Caco-2 (cell line): ENCODE measurements around the gene GPR3. TPM values are rescaled to one million over a fixed set of nuclear protein-coding genes. Genes with fewer than 3 reads are reported as not detected.

Experiments used
- BruUV-seq: library from RNA; stranded (reverse); fragments of 400-500 nt; replicated peaks from 2 replicates; lab custom pipeline; 2021; lab: Mats Ljungman, UMichigan
- CTCF ChIA-PET: fragments of 300-600 bp; sonication (Branson Sonifier 250); formaldehyde crosslinking; loops from one replicate; lab custom pipeline; 2022; ENCODE audit warnings: antibody characterized with exemption; lab: Charles Lee
- POLR2A ChIA-PET: fragments of 300-600 bp; sonication (Branson Sonifier 250); formaldehyde crosslinking; loops from one replicate; lab custom pipeline; 2022; ENCODE audit warnings: antibody characterized with exemption; lab: Charles Lee
- DNase-seq, 2 experiments: peaks; one replicate each; pipeline versions ENCODE4 v3.0.0 to v3.0.0-alpha.2; 2020 to 2022
- H3K27me3 ChIP-seq: replicated peaks from 2 replicates; pipeline ENCODE4 v1.6.0; 2011; ENCODE audit warnings: low read length; ENCODE audit not compliant: control insufficient read depth, insufficient read depth
- H3K36me3 ChIP-seq: 2 replicates; pipeline ENCODE4 v1.5.1; 2011; ENCODE audit warnings: low read length; ENCODE audit not compliant: control insufficient read depth, insufficient read depth
- H3K4me1 ChIP-seq: fragments of 250-450 bp; sonication (Bioruptor Pico); 2 replicates; pipeline ENCODE4 v1.5.1; 2020; ENCODE audit warnings: mild to moderate bottlenecking
- H3K4me3 ChIP-seq: 2 replicates; pipeline ENCODE4 v1.5.1; 2011; ENCODE audit warnings: low read depth, mild to moderate bottlenecking, control low read depth, low read length
- H3K9me3 ChIP-seq: fragments of 250-450 bp; sonication (Bioruptor Pico); 2 replicates; pipeline ENCODE4 v1.5.1; 2020; ENCODE audit warnings: mild to moderate bottlenecking, moderate library complexity
- H3K27ac Mint-ChIP-seq: one replicate; pipeline ENCODE4 v1.8.0; 2022; ENCODE audit warnings: mixed read lengths; ENCODE audit not compliant: unreplicated experiment
- H3K27me3 Mint-ChIP-seq: one replicate; pipeline ENCODE4 v1.8.0; 2022; ENCODE audit warnings: mixed read lengths; ENCODE audit not compliant: insufficient read depth, unreplicated experiment
- H3K36me3 Mint-ChIP-seq: one replicate; pipeline ENCODE4 v1.8.0; 2022; ENCODE audit warnings: mild to moderate bottlenecking, mixed read lengths; ENCODE audit not compliant: insufficient read depth, unreplicated experiment
- H3K4me1 Mint-ChIP-seq: one replicate; pipeline ENCODE4 v1.8.0; 2022; ENCODE audit warnings: low read depth, mixed read lengths; ENCODE audit not compliant: unreplicated experiment
- H3K4me3 Mint-ChIP-seq: one replicate; pipeline ENCODE4 v1.8.0; 2022; ENCODE audit warnings: mild to moderate bottlenecking, moderate library complexity, mixed read lengths; ENCODE audit not compliant: unreplicated experiment
- H3K9me3 Mint-ChIP-seq: one replicate; pipeline ENCODE4 v1.8.0; 2022; ENCODE audit warnings: mixed read lengths; ENCODE audit not compliant: unreplicated experiment
- CTCF ChIP-seq, 2 experiments: fragments of 200-600 bp in 1 of 2; IDR thresholded peaks; 1 replicate in 1 of 2; 2 replicates in 1 of 2; pipeline versions ENCODE4 v1.5.1 to v1.8.0; 2011 to 2022; ENCODE audit warnings: antibody characterized with exemption in 1 of 2, control low read depth in 1 of 2, inconsistent platforms in 1 of 2, low read depth in 1 of 2, low read length in 1 of 2, mild to moderate bottlenecking in 1 of 2, moderate library complexity in 1 of 2; ENCODE audit not compliant: insufficient read depth in 1 of 2, severe bottlenecking in 1 of 2, unreplicated experiment in 1 of 2
- intact Hi-C: fragments of 100-400 bp; cut with micrococcal nuclease; formaldehyde crosslinking; loops from one replicate; pipeline ENCODE4 v1.10.0; 2022; ENCODE audit not compliant: unreplicated experiment
- total RNA-seq: library from RNA; stranded (reverse); gene quantifications from 2 replicates; pipeline ENCODE4 v1.2.3, GENCODE V29; 2022

The GPR3 gene
- total RNA-seq, 1 experiment from 2014 or later = 0.91 TPM

GRCh38 chr1:27360159-27361043 is 32.0 kb upstream of the GPR3 start:
- intact Hi-C loops = no loop called here
- peaks cover 8% of the 10 kb centered on the region for H3K36me3 Mint-ChIP-seq
- H3K4me1 Mint-ChIP-seq = peaks cover 7% of the 10 kb centered on the region
- H3K27ac Mint-ChIP-seq = no peak overlapping the region
- no peak for DNase-seq
- H3K4me1 ChIP-seq = peaks cover 8% of the 10 kb centered on the region
- no peak for TF ChIP-seq CTCF (IDR thresholded peaks at IDR 0.05; ENCODE audit: insufficient read depth in 1 of 2, low read depth in 1 of 2, low read length in 1 of 2, severe bottlenecking in 1 of 2, unreplicated experiment in 1 of 2)
- BruUV-seq = no TSS peak
- H3K27me3 Mint-ChIP-seq = no peaks in the 10 kb centered on the region
- H3K27me3 ChIP-seq = no peaks in the 10 kb centered on the region
- no peaks in the 10 kb centered on the region for H3K36me3 ChIP-seq
- H3K4me3 ChIP-seq = no peak overlapping the region
- ChIA-PET CTCF (no interaction called here), POLR2A (no interaction called here)
- H3K4me3 Mint-ChIP-seq = no peak overlapping the region
- H3K9me3 Mint-ChIP-seq = no peaks in the 10 kb centered on the region
- no peaks in the 10 kb centered on the region for H3K9me3 ChIP-seq

DNA sequence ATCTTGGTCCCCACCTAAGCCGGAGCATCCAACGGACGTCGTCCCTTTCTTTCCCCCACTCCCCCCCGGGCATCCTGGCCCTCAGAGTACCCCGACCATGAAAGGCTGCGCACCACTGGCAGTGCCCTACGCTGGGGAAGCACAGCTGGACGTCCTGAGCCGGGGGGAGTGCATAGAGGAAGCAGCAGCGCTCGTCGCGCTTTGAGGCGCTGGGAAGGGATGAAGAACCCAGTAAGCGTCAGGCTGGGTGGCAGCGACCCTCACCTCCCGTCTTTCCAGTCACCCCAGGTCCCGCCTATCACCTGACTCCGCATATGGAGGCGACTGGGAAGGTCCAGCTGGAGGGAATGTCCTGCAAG is 31.4 kb upstream of the GPR3 start:
- no peaks in the 10 kb centered on the region for H3K9me3 Mint-ChIP-seq
- no peak overlapping the region for H3K27ac Mint-ChIP-seq
- ChIA-PET POLR2A (no interaction called here), CTCF (no interaction called here)
- peaks cover 8% of the 10 kb centered on the region for H3K4me1 ChIP-seq
- H3K9me3 ChIP-seq = no peaks in the 10 kb centered on the region
- BruUV-seq = no TSS peak
- H3K36me3 Mint-ChIP-seq = peaks cover 12% of the 10 kb centered on the region
- no peaks in the 10 kb centered on the region for H3K27me3 ChIP-seq
- no peak for DNase-seq
- H3K27me3 Mint-ChIP-seq = no peaks in the 10 kb centered on the region
- no peak overlapping the region for H3K4me3 Mint-ChIP-seq
- intact Hi-C loops = no loop called here
- no peak for TF ChIP-seq CTCF (IDR thresholded peaks at IDR 0.05; ENCODE audit: insufficient read depth in 1 of 2, low read depth in 1 of 2, low read length in 1 of 2, severe bottlenecking in 1 of 2, unreplicated experiment in 1 of 2)
- H3K36me3 ChIP-seq = no peaks in the 10 kb centered on the region
- no peak overlapping the region for H3K4me3 ChIP-seq
- H3K4me1 Mint-ChIP-seq = peaks cover 7% of the 10 kb centered on the region

- CTCF ChIA-PET = no interaction called here
- Histone ChIP-seq H3K4me1 (peaks cover 8% of the 10 kb centered on the region), H3K27me3 (no peaks in the 10 kb centered on the region), H3K9me3 (no peaks in the 10 kb centered on the region), H3K4me3 (no peak overlapping the region), H3K36me3 (no peaks in the 10 kb centered on the region)
- Mint-ChIP-seq H3K27ac (no peak overlapping the region), H3K36me3 (peaks cover 13% of the 10 kb centered on the region), H3K27me3 (no peaks in the 10 kb centered on the region), H3K4me1 (peaks cover 7% of the 10 kb centered on the region), H3K4me3 (no peak overlapping the region), H3K9me3 (no peaks in the 10 kb centered on the region)
- POLR2A ChIA-PET = no interaction called here
- DNase-seq = no peak
- intact Hi-C loops = no loop called here
- TF ChIP-seq CTCF (IDR thresholded peaks at IDR 0.05; ENCODE audit: insufficient read depth in 1 of 2, low read depth in 1 of 2, low read length in 1 of 2, severe bottlenecking in 1 of 2, unreplicated experiment in 1 of 2) = no peak
- BruUV-seq = no TSS peak
Measured at GRCh38 chr1:27361553-27361952, 30.9 kb upstream of the GPR3 start.
